H1 (cell line): ENCODE results near the gene SPSB3. TPM values are rescaled to one million over a fixed set of nuclear protein-coding genes. Genes with fewer than 3 reads are reported as not detected.

ENCODE experiments used
- BCL11A ChIP-seq, 2 experiments: IDR thresholded peaks; one replicate each; pipeline ENCODE4 v1.6.1; 2011; ENCODE audit warnings: low read depth in 2 of 2, low read length in 2 of 2, mild to moderate bottlenecking in 2 of 2
- BRCA1 ChIP-seq: IDR thresholded peaks from 2 replicates; pipeline ENCODE4 v1.6.1; 2012; ENCODE audit warnings: low read depth, low read length, improper control_type of control experiment
- CBX5 ChIP-seq: fragments of 300-800, 300-1000 bp; sonication (generic); IDR thresholded peaks from 2 replicates; pipeline ENCODE4 v1.7.1; 2016; ENCODE audit warnings: antibody characterized with exemption, low read length, low read depth
- CHD1 ChIP-seq: IDR thresholded peaks from 2 replicates; pipeline ENCODE4 v1.6.1; 2012; ENCODE audit warnings: low read depth, low read length, improper control_type of control experiment
- CHD2 ChIP-seq: IDR thresholded peaks from 2 replicates; pipeline ENCODE4 v1.6.1; 2012; ENCODE audit warnings: low read length, improper control_type of control experiment
- CHD7 ChIP-seq: fragments of 300-600 bp; sonication (generic); IDR thresholded peaks from 2 replicates; pipeline ENCODE4 v1.7.1; 2012; ENCODE audit warnings: low read length, moderate library complexity, mild to moderate bottlenecking, inconsistent platforms; ENCODE audit not compliant: insufficient replicate concordance
- EGR1 ChIP-seq: IDR thresholded peaks from 2 replicates; pipeline ENCODE4 v1.6.1; 2011; ENCODE audit warnings: low read depth, low read length, borderline replicate concordance
- TCF12 ChIP-seq: IDR thresholded peaks from 2 replicates; pipeline ENCODE4 v1.6.1; 2011; ENCODE audit warnings: low read depth, mild to moderate bottlenecking, low read length
- polyA plus RNA-seq, 7 experiments: library from polyadenylated mRNA; depleted of rRNA in 3 of 7; stranded (reverse) in 5 of 7; unstranded in 2 of 7; fragments of >200 nt in 5 of 7; fragments of 200-250 nt in 2 of 7; gene quantifications; 1 replicate in 5 of 7; 2 replicates in 1 of 7; 4 replicates in 1 of 7; pipeline versions ENCODE4 v1.2.1 to v1.2.3, GENCODE V29; 2011 to 2013; ENCODE audit warnings: missing spikeins in 2 of 7, mixed read lengths in 2 of 7
- total RNA-seq: library from RNA; stranded (reverse); fragmentation: NEBNext Ultra II Directional; extraction: Animal tissue kit (Norgen Biotek cat#: 25700); gene quantifications from 2 replicates; pipeline ENCODE4 v1.2.1, GENCODE V29; 2021

The SPSB3 gene
- total and polyA plus RNA-seq, 2 of the 8 experiments (the other 6 are each of a cell fraction or from before 2014, with no cell fraction given), result 22.5 to 37.8 TPM

DNA sequence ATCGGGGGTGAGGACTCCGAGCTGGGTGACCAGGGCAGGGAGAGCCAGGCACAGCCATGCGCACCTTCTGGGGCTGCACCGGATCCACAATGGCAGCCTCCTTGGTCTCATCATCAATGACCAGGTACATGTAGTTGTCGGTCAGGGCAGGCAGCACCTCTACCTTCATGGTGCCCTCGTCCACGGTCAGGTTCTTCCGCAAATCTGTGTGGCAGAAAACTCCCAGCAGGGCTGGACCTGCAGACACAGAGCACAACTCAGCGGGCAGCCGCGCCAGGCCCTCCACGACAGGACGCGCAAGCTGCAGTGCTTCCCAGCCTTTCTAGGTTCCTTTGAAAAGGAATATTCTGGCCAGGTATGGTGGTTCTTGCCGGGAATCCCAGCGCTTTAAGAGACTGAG lies 40.4 kb upstream of the SPSB3 start (continued):
- TF ChIP-seq CHD7 (no peak), CHD1 (no peak), BCL11A (IDR thresholded peaks at IDR 0.05; ENCODE audit: low read depth in 2 of 2, low read length in 2 of 2) (no peak), EGR1 (no peak), BRCA1 (no peak), CBX5 (no peak), TCF12 (no peak), CHD2 (no peak)
- TF ChIP-seq, all 59 proteins: peak for 0
